Cardiac muscle cell (in vitro differentiated cells and primary cell): ENCODE results near the gene MFN1. TPM values are rescaled to one million over a fixed set of nuclear protein-coding genes. Genes with fewer than 3 reads are reported as not detected.

Experiments
- DNase-seq, 2 donors: peaks; one replicate each; pipeline versions ENCODE4 v3.0.0 to v3.0.0-alpha.2; 2010 to 2017; ENCODE audit warnings: low read depth in 1 of 2, low spot score in 1 of 2
- H3K27ac ChIP-seq: fragments of 200-600 bp; sonication (generic); 2 replicates; pipeline ENCODE4 v1.5.1; 2016
- H3K27me3 ChIP-seq: fragments of 200-600 bp; sonication (generic); 2 replicates; pipeline ENCODE4 v1.6.0; 2016; ENCODE audit warnings: control low read depth
- H3K36me3 ChIP-seq: fragments of 200-600 bp; sonication (generic); 2 replicates; pipeline ENCODE4 v1.5.1; 2016; ENCODE audit warnings: control low read depth
- H3K4me1 ChIP-seq: fragments of 200-600 bp; sonication (generic); 2 replicates; pipeline ENCODE4 v1.8.1; 2017; ENCODE audit warnings: low read depth, mild to moderate bottlenecking, mixed run types
- H3K4me3 ChIP-seq: fragments of 200-600 bp; sonication (generic); 2 replicates; pipeline ENCODE4 v1.5.1; 2016; ENCODE audit warnings: mild to moderate bottlenecking
- H3K9me3 ChIP-seq: fragments of 200-600 bp; sonication (generic); 2 replicates; pipeline ENCODE4 v1.5.1; 2017; ENCODE audit warnings: low read depth, mild to moderate bottlenecking, control low read depth
- CTCF ChIP-seq: IDR thresholded peaks from 2 replicates; pipeline ENCODE4 v1.5.1; 2012; ENCODE audit warnings: low read depth, mild to moderate bottlenecking, low read length
- polyA plus RNA-seq: library from polyadenylated mRNA; unstranded; fragments of >200 nt; fragmentation: Nextera tagmentation; extraction: Ambion mirVana; gene quantifications from 2 replicates; pipeline ENCODE4 v1.2.1, GENCODE V29; 2016
- total RNA-seq: library from RNA; depleted of rRNA; stranded (reverse); fragments of >200 nt; gene quantifications from 2 replicates; pipeline ENCODE4 v1.2.3, GENCODE V29; 2016

The MFN1 gene
- total and polyA plus RNA-seq, 2 experiments from 2014 or later = 17.3 to 21.4 TPM

- no peak for TF ChIP-seq CTCF
- no peak overlapping the region for H3K27ac ChIP-seq
- peaks cover 73% of the 10 kb centered on the region for H3K36me3 ChIP-seq
- H3K9me3 ChIP-seq = no peaks in the 10 kb centered on the region
- no peak overlapping the region for H3K4me3 ChIP-seq
- peaks cover 9% of the 10 kb centered on the region for H3K4me1 ChIP-seq
- no peaks in the 10 kb centered on the region for H3K27me3 ChIP-seq
- no peak for DNase-seq
Measured at GRCh38 chr3:179332240-179332639, 15.3 kb upstream of the MFN1 start.

GRCh38 chr3:179333084-179333483, 14.4 kb upstream of the MFN1 start:
- peak overlapping the region; percentile 0 for H3K27ac ChIP-seq
- TF ChIP-seq CTCF = no peak
- H3K36me3 ChIP-seq = peaks cover 66% of the 10 kb centered on the region

GRCh38 chr3:179336345-179336929, 11.1 kb upstream of the MFN1 start:
- TF ChIP-seq CTCF = no peak
- peak in 1 of 2 donors; percentile 6 for DNase-seq
- H3K27me3 ChIP-seq = no peaks in the 10 kb centered on the region
- H3K27ac ChIP-seq = peak overlapping the region; percentile 80
- H3K36me3 ChIP-seq = peaks cover 40% of the 10 kb centered on the region
- H3K9me3 ChIP-seq = no peaks in the 10 kb centered on the region
- H3K4me3 ChIP-seq = no peak overlapping the region
- H3K4me1 ChIP-seq = peaks cover 9% of the 10 kb centered on the region

More at GRCh38 chr3:179333084-179333483, 14.4 kb upstream of the MFN1 start:
- no peak overlapping the region for H3K4me3 ChIP-seq
- no peaks in the 10 kb centered on the region for H3K27me3 ChIP-seq
- no peak for DNase-seq
- H3K4me1 ChIP-seq = peaks cover 9% of the 10 kb centered on the region
- H3K9me3 ChIP-seq = no peaks in the 10 kb centered on the region

- Histone ChIP-seq H3K9me3 (no peaks in the 10 kb centered on the region), H3K4me1 (peaks cover 6% of the 10 kb centered on the region), H3K27ac (peak overlapping the region; percentile 90), H3K36me3 (peaks cover 17% of the 10 kb centered on the region), H3K27me3 (no peaks in the 10 kb centered on the region), H3K4me3 (peak overlapping the region; percentile 67)
- no peak for TF ChIP-seq CTCF
- no peak for DNase-seq
Measured at GRCh38 chr3:179348325-179349013, 960 bp downstream of the MFN1 start.

- H3K27me3 ChIP-seq = no peaks in the 10 kb centered on the region
- H3K36me3 ChIP-seq = peaks cover 49% of the 10 kb centered on the region
- no peak for TF ChIP-seq CTCF
- no peak for DNase-seq
- H3K4me1 ChIP-seq = no peaks in the 10 kb centered on the region
- H3K9me3 ChIP-seq = no peaks in the 10 kb centered on the region
- no peak overlapping the region for H3K27ac ChIP-seq
- no peak overlapping the region for H3K4me3 ChIP-seq
Measured at GRCh38 chr3:179355996-179356395, 8.5 kb downstream of the MFN1 start.
